DND-41 (cell line): ENCODE results near the gene XIRP2.

ENCODE experiments used
- CTCF ChIP-seq: IDR thresholded peaks from 2 replicates; pipeline ENCODE4 v1.5.1; 2012; ENCODE audit warnings: borderline replicate concordance, low read length, moderate library complexity, mild to moderate bottlenecking; ENCODE audit not compliant: poor library complexity, severe bottlenecking; ENCODE audit errors: extremely low read depth
- EZH2 ChIP-seq: IDR thresholded peaks from 3 replicates; pipeline ENCODE4 v1.6.1; 2012; ENCODE audit warnings: borderline replicate concordance, low read depth, mild to moderate bottlenecking, moderate library complexity, low read length, inconsistent platforms; ENCODE audit not compliant: severe bottlenecking

- no peak for TF ChIP-seq CTCF
- no peak for TF ChIP-seq EZH2
Observed at GRCh38 chr2:167237478-167237877, 349.2 kb downstream of the XIRP2 start.
